ENCODE measurements around the gene AUTS2.

The AUTS2 gene

GRCh38 chr7:69880840-69881239 is 282.6 kb downstream of the AUTS2 start:
- DNase-seq (ENCODE audit: low read depth in 4 of 4, low spot score in 1 of 4), result no peak

- no peak for DNase-seq (ENCODE audit: low read depth in 4 of 4, low spot score in 1 of 4)
Measured at GRCh38 chr7:69882269-69882668, 284.0 kb downstream of the AUTS2 start.

GRCh38 chr7:69883399-69883891 is 285.2 kb downstream of the AUTS2 start:
- DNase-seq (ENCODE audit: low read depth in 4 of 4, low spot score in 1 of 4), result no peak

- no peak for DNase-seq (ENCODE audit: low read depth in 4 of 4, low spot score in 1 of 4)
Measured at GRCh38 chr7:69885431-69885830, 287.2 kb downstream of the AUTS2 start.

GRCh38 chr7:69889338-69889975 is 291.2 kb downstream of the AUTS2 start:
- no peak for DNase-seq (ENCODE audit: low read depth in 4 of 4, low spot score in 1 of 4)

GRCh38 chr7:69889976-69890351 is 291.7 kb downstream of the AUTS2 start:
- no peak for DNase-seq (ENCODE audit: low read depth in 4 of 4, low spot score in 1 of 4)

GRCh38 chr7:69892790-69893189 is 294.5 kb downstream of the AUTS2 start:
- no peak for DNase-seq (ENCODE audit: low read depth in 4 of 4, low spot score in 1 of 4)

- no peak for DNase-seq (ENCODE audit: low read depth in 4 of 4, low spot score in 1 of 4)
Measured at GRCh38 chr7:69893906-69894305, 295.6 kb downstream of the AUTS2 start.

GRCh38 chr7:69895446-69895845 is 297.2 kb downstream of the AUTS2 start:
- DNase-seq (ENCODE audit: low read depth in 4 of 4, low spot score in 1 of 4), result no peak

GRCh38 chr7:69896121-69896520 is 297.8 kb downstream of the AUTS2 start:
- no peak for DNase-seq (ENCODE audit: low read depth in 4 of 4, low spot score in 1 of 4)

GRCh38 chr7:69898189-69898588 is 299.9 kb downstream of the AUTS2 start:
- no peak for DNase-seq (ENCODE audit: low read depth in 4 of 4, low spot score in 1 of 4)

GRCh38 chr7:69903410-69903809 is 305.1 kb downstream of the AUTS2 start:
- no peak for DNase-seq (ENCODE audit: low read depth in 4 of 4, low spot score in 1 of 4)

- DNase-seq (ENCODE audit: low read depth in 4 of 4, low spot score in 1 of 4), result no peak
Measured at GRCh38 chr7:69906283-69906995, 308.2 kb downstream of the AUTS2 start.

- no peak for DNase-seq (ENCODE audit: low read depth in 4 of 4, low spot score in 1 of 4)
Measured at GRCh38 chr7:69907720-69908119, 309.4 kb downstream of the AUTS2 start.

GRCh38 chr7:69908454-69908853 is 310.2 kb downstream of the AUTS2 start:
- no peak for DNase-seq (ENCODE audit: low read depth in 4 of 4, low spot score in 1 of 4)

GRCh38 chr7:69910150-69910549 is 311.9 kb downstream of the AUTS2 start:
- no peak for DNase-seq (ENCODE audit: low read depth in 4 of 4, low spot score in 1 of 4)

GRCh38 chr7:69911337-69911736 is 313.1 kb downstream of the AUTS2 start:
- DNase-seq (ENCODE audit: low read depth in 4 of 4, low spot score in 1 of 4), result no peak

GRCh38 chr7:69912141-69912540 is 313.9 kb downstream of the AUTS2 start:
- no peak for DNase-seq (ENCODE audit: low read depth in 4 of 4, low spot score in 1 of 4)

GRCh38 chr7:69912846-69913245 is 314.6 kb downstream of the AUTS2 start:
- DNase-seq (ENCODE audit: low read depth in 4 of 4, low spot score in 1 of 4), result no peak

GRCh38 chr7:69919426-69920111 is 321.3 kb downstream of the AUTS2 start:
- no peak for DNase-seq (ENCODE audit: low read depth in 4 of 4, low spot score in 1 of 4)

GRCh38 chr7:69920797-69921196 is 322.5 kb downstream of the AUTS2 start:
- no peak for DNase-seq (ENCODE audit: low read depth in 4 of 4, low spot score in 1 of 4)
